NOMO-1 treated with DMSO at 0.1 percent for 48 hours (cell line): ENCODE results near the gene TMEM41A.
A peak's percentile ranks its signal among the peaks of the same experiment; 100 is the strongest.
"Not testable (repeated sequence)": the region's sequence is repeated elsewhere in the genome, so short reads cannot be mapped to it uniquely, and the experiment has no call there.

ENCODE experiments used
- DNase-seq: peaks from one replicate; lab custom pipeline; 2025; ENCODE audit not compliant: unreplicated experiment; lab: John Stamatoyannopoulos, UW

Gene TMEM41A

DNA sequence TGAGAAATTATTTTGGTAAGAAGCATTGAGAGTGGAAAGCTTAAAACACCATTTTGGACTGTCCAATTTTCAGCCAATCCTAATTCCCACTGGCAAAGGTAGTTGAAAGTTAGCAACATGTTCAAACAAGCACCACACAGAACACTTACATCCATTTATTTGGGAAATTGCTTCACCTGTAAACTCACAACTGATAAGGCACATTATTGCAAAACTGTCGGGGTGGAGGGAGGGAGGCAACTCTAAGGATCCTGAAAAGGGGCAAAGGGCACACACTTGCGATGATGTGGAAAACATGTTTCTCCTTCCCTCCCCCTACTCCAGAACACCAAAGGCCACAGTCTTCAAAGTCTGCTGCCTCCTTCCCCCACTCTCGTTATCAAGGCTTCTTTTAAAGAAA lies 9.4 kb downstream of the TMEM41A start:
- DNase-seq = no peak

DNA sequence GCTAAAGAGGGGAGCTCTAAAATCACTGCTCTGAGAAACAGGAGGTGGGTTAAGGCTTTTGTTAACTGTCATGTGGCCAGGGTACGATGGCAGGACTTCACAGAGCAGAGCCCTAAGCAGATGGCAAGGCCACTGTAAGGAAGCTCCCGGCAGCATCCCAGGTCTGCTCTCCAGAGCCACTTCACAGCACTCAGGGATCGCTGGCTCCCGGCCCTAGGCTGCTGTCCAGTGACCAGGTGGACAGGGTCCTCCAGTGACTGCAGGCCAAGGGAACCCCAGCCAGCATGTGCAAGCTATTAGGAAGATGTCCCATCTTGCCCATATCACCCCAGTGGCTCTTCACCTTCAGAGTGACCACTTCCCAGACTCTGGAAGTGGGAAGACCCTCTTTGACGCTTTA lies 10.4 kb downstream of the TMEM41A start:
- DNase-seq = no peak

DNA sequence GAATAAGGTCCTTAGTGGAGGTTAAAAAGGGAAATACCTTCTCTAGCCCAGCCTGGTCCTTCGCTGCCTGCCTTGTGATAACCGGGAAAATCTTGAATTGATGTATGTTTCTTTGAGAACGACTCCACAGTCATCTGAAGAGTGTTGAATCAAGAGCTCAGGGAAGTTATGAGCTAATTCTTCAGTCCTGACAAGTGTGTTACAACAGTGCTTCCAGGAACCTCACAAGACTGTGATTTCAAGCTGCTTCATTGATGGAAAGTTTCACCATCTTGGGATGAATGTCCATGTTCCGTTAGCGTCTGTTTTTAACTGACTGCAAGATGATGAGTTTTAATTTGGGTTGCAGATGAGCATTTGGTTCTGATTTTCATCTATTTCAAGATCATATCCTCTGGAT lies 12.4 kb downstream of the TMEM41A start:
- DNase-seq = no peak

DNA sequence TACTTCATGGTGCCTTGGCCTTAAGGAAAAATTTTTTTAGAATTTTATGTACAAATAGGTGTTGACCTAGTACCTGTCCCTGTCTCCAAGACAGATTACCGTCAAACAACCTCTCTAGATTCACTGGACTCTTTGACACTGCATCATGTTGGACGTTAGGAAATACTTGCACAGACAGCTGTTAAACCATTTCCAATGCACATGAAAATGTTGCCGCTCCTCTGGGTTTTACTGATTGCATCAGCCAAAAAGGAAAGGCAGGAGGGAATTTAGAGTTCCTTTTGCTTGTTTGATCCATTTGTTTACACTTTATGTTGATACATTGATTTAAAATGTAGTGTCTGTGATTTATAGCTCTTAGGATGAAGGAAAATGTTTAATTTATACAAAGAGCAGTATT lies 14.5 kb downstream of the TMEM41A start:
- no peak for DNase-seq

DNA sequence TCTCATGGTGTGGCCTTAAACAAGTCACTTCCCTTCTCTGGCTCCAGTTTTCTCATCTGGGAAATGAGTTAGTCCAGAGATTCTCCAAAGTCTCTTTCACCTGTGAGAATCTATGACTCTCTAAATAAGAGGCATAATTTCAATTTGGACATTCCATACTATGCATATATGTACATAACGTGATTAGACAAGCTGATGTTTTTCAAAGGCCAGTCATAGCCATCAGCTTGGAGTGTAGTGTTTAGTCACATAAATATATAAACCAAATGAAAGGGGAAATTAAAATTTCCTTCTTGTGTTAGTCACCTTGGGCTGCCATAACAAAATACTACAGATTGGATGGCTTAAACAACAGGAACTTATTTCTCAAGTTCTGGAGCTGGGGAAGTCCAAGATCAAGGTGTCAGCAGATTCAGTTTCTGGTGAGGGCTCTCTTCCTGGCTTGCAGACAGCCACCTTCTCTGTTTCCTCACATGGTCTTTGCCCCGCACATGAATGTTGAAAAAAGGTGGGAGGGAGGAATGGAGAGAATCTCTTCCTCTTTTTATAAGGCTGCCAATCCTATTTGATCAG lies 19.4 kb downstream of the TMEM41A start:
- DNase-seq = no peak

DNA sequence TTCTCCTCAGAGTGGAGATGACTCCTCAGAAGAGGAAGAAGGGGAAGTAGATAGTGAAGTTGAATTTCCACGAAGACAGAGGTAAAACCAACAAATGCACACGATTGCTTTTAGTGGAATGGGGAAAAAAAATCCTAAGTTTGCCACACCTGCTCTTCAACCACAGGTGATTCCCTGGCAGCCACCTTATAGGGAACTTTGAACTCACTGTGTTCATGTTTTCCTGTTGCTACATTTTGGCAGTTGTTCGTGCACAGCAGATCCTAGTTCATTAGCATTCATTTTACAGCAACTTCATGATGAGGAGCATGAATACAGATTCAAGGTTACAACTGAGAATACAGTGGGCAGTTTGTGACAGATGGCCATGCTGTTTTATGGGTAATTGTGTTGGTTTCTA lies 21.5 kb downstream of the TMEM41A start:
- DNase-seq = no peak

DNA sequence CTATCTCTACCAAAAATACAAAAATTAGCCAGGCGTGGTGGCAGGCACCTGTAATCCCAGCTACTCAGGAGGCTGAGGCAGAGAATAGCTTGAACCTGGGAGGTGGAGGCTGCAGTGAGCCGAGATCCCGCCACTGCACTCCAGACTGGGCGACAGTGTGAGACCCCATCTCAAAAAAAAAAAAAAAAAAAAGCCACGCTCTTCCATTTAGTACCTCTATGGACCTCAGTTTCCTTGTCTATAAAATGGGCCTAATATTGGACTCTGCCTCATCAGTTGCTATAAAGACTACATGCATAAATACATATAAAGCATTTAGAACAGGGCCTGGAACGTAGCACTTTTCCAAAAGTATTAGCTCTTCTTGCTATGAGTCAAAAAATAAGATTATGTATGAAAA lies 23.9 kb downstream of the TMEM41A start:
- not testable (repeated sequence) for DNase-seq

DNA sequence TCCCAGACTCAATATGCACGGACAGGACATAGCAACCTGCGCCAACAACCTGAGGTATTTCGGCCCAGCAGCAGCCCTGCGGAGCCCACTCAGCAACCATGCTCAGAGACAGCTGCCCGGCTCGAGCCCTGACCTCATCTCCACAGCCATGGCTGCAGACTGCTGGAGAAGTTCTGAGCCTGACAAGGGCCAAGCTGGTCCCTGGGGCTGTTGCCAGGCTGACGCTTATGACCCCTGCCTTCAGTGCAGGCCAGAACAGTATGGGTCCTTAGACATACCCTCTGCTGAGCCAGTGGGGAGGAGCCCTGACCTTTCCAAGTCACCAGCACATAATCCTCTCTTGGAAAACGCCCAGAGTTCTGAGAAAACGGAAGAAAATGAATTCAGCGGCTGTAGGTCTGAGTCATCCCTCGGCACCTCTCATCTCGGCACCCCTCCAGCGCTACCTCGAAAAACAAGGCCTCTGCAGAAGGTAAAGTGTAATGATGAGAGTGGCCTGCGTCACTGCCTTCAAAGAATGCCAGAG lies 25.5 kb downstream of the TMEM41A start:
- no peak for DNase-seq

DNA sequence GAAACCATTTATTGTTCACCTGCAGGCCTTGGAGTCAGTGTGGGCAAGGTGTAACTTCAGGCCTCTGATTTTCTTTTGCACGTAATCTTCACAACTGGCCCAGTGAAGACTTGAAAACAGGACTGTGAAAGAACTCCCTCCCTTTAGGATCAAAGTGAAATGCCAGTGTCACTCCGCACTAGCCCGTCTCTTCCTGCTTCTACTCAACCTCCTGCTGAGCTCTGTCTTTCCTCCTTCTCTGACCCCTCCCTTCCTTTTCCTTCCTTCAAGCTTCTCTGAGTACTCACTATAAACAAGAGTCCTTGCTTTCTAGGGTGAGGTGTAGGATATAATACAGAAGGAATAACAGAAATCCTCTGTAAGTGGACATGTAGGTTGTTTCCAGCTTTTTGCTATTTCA lies 28.5 kb downstream of the TMEM41A start:
- DNase-seq = no peak

DNA sequence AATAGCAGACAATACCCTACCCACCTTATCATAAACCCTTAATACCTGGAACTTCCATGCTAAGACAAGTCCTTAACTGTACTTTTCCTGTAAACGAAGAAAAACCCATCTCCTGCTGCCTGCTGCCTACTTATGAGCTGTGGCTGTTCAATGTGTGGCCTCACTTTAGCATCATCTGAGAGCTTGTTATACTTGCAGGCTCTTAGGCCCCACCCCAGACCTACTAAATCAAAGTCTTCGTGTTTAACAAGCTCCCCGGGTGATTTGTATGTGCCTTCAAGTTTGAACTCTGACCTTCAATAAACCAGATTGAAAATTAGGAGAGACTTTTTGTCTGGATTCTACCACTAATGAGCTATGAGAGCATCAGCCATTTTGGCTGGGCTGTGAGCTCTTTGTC lies 29.3 kb downstream of the TMEM41A start:
- no peak for DNase-seq

DNA sequence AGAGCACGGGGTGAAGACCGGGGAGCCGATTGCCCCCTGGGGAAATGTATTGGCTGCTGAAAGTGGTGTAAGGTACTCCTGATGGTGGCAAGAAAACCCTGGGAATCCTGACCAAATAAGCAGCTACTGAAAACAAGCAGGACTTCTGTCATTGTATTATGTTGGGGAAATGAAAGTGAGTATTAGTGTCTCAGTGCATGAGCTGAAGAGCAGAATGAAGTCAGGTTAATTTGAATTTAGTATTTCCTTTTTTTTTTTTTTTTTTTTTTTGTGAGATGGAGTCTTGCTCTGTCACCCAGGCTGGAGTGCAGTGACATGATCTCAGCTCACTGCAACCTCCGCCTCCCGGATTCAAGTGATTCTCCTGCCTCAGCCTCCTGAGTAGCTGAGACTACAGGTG lies 32.7 kb downstream of the TMEM41A start:
- DNase-seq = not testable (repeated sequence)

DNA sequence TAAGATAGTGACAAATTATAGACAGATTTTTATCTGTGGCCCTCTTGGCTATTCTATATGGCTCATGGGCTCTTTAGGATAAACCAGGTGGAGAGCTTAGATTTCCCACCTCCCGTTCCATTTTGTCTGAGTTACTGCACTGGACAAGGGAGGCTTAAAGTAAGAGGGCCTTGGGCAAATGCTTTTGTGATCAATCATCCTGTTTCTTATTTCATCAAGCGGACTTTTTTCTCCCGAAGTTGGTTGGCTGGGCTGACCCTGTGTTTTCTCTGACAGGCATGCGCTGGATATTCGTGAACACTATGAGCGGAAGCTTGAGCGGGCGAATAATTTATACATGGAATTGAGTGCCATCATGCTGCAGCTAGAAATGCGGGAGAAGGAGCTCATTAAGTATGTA lies 33.4 kb downstream of the TMEM41A start:
- no peak for DNase-seq

DNA sequence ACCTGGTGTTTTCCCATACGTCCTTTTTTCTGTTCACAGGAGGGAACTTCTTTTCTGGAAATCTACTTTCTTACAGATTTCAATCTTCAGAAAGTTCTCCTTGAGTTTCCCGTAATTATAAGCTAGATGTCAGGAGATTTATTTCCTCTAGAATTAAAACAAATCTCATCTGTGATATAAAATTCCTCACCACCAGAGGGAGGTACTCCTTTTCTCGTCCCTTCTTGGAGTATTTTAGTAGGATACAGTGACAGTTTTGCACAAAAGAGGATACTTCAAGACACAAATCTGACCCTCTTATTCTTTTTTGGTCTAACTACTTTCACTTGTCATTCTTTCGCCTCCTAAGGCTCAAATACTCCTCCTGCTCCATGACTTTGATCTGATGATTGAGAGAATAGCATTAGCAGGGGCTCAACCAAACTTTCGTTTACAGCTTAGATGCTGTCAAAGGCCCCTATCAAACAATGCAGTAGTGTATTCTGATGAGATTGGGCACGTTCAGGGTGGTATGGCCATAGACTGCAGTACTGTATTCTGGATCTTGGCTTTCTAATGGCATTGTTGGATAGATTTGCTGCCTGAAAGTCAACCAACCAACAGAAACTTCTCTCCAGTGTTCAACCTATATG lies 38.0 kb downstream of the TMEM41A start:
- DNase-seq = no peak

DNA sequence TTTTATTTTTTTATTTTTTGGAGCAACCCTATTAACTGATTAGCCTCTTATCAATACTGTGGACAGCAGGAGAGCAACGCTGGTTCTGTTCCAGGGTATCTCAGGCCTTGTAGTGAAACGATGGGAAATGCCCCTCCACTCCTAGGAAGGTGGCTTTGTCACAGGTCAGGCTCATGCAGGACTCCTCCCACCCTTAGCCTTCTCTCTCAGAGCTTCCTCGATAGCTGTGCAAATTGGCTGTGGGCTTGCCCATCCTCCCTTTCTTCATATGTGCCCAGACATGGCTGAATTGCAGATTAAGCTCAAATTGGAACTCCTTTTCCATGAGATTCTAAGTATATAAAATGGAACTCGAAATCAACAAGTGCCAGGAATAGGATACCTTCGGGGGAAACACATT lies 38.5 kb downstream of the TMEM41A start:
- no peak for DNase-seq

DNA sequence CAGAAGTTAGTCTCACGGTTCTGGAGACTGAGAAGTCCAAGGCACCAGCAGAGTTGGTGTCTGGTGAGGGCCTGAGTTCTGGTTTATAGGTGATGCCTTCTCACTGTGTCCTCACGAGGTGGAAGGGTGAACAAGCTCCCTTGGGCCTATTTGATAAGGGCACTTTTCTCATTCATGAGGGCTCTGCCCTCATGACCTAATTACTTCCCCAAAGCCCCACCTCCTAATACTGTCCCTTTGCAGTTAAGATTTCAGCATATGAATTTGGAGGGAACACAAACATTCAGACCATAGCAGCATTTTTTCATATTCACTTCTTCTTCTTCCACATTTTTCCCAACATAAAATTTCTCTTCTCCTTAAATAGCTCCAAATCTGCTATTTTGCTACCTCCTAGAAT lies 41.5 kb downstream of the TMEM41A start:
- peak; percentile 17 for DNase-seq

DNA sequence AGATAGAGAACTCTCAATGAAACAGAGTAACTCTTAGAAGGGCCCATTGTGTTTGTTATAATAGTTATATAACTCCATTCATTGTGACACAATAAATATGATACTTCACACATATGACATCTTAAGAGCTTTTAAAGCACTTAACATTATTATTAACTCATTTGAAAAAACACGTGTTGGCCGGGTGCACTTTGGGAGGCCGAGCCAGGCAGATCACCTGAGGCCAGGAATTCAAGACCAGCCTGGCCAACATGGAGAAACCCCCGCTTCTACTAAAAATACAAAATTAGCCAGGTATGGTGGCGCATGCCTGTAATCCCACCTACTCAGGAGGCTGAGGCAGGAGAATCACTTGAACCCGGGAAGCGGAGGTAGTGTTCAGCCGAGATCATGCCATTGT lies 47.4 kb downstream of the TMEM41A start:
- not testable (repeated sequence) for DNase-seq

DNA sequence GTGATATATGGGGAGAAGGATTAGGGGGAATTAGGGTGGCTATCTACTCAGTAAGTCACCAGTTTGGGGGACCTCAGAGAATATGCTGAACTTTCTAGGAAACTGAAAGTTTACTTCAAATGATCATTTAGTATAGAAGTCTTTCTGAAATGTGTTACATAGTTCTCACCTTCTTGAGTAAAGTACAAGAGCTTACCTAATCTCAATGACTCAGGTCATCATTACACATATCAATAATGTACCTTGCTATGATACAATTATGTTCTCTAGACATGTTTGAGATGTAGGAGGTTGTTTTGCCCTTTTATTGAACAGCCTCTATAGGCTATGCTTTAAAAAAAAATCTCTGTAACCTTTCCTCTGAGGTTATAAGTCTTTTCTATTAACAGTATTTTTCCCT lies 50.7 kb downstream of the TMEM41A start:
- DNase-seq = no peak

DNA sequence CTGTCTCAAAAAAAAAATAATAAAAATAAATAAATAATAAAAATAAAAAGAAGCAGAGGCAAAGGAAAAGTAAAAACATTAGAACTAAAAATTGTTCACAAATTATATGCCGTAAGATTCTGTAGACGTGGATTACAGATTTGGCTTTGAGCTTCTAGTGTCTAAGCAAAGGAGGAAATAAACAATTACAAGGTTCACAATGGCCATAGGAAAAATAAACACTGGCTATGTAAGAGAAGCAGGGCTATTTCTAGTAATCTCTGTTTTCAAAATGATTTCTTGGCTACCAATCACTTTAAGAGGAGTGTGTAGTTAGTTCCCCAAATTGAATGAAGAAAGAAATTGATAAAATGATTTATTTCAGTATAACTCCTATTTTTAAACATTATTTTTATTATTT lies 54.5 kb downstream of the TMEM41A start:
- DNase-seq = no peak

DNA sequence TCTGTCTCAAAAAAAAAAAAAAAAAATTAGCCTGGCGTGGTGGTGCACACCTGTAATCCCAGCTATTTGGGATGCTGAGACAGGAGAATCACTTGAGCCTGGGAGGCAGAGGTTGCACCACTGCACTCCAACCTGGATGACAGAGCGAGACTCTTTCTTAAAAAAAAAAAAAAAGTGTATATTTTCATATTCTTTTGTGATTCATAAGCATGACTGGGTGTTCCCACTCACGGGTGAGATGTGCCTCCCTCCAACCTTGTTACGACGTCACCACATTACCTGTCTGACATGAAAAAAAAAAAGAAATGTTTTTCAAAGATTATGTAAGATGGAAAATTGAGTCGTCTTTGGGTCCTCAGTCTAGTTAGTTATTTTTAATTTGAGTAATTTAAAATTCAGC lies 56.8 kb downstream of the TMEM41A start:
- DNase-seq = no peak

DNA sequence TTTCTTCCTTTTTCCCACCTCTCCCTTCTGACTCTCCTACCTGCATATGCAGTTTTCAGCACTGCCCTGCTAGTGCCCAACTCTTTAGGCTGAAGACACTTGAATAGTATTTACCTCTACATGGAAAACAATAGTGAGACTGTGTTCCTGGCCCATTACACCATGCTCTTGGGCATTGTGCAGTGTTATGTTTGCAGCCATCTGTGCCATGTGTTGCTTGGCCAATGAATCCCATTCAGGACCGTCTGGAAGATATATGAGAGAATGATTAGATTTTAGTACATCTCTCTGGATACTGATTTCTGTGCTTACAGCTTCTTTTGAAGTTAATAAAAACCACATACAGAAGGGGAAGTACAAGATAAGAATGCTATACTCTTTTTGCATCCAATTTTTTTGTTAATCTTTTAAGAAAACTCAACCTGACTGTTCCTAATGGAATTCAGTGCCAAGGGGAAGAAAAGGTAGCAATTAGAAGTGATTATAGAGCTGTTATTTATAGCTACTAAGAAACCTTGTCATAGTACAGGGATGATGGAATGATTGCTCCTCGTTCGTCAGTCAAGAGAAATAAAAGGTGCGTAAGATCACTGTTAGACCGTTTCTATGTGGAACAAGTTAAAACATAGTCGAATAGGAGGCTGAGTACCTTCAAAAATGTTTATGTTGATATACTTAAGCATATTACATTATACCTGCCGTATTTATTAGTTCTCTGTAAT lies 58.9 kb downstream of the TMEM41A start:
- no peak for DNase-seq
